HG03575 (cell line): ENCODE results near the gene OPRM1.
"Not testable (repeated sequence)": the region's sequence is repeated elsewhere in the genome, so short reads cannot be mapped to it uniquely, and the experiment has no call there.

ENCODE experiments used
- ATAC-seq: cut with Tn5 transposase; IDR thresholded peaks from one replicate; pipeline ENCODE4 v1.9.1; 2021; ENCODE audit not compliant: unreplicated experiment, insufficient number of reproducible peaks, low FRiP score; ENCODE audit errors: extremely low read depth

The OPRM1 gene

DNA sequence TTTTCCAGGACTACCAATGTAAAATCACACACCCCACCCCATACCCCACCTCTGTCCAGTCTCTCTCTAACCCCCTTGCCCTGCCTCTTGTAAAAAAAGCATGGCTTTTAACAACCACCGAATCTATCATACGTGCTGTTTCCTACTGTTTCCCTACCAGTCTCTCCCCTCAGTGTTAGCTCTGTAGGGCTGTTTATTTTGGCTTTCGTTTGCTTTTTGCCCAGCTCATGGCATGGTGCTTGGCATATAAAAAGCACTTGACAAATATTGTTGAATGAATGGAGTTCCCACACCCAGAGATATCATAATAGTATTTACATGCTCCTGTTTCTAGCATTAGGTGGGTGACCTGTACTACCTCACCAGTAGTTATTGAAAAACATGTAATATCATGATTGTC is 148.2 kb downstream of the OPRM1 start:
- no peak for ATAC-seq

DNA sequence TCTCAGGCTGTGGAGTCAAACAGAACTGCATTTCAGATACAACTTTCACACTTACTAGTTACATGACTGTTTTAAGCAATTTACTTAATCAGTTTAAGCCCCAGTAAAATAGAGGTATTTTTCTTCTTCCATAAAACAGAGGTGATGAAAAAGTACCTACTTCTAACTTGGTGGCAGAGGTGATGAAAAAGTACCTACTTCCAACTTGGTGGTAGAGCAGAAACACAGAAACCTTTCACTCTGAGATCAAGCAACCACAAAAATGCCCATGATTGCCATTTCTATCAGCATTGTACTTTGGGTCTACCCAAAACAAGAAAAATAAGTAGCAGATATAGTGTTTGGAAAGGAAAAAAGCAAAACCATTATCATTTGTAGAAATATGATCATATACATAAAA is 148.7 kb downstream of the OPRM1 start:
- ATAC-seq, result no peak

- ATAC-seq, result no peak
Observed at GRCh38 chr6:154196333-154196885, 157.4 kb downstream of the OPRM1 start.

- no peak for ATAC-seq
Observed at GRCh38 chr6:154197196-154197860, 158.3 kb downstream of the OPRM1 start.

- not testable (repeated sequence) for ATAC-seq
Observed at GRCh38 chr6:154201688-154202087, 162.6 kb downstream of the OPRM1 start.

DNA sequence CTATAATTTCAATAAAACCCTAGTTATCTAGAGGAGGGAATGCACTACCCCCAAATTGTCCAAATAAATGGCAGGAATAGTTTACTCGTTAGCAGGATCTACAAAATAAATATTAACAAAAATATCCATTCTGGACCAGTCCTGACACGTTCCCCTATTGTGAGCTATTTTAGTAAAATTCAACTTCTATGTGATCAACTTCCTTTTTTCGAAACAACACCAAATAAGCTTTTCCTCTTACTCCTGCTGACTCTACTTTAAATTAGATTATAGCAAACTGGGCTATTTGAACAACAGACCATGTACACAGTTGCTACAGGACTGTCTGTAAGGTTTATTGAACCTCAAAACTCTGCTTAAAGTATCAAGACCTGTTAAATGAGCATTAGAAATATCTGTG is 163.3 kb downstream of the OPRM1 start:
- no peak for ATAC-seq

DNA sequence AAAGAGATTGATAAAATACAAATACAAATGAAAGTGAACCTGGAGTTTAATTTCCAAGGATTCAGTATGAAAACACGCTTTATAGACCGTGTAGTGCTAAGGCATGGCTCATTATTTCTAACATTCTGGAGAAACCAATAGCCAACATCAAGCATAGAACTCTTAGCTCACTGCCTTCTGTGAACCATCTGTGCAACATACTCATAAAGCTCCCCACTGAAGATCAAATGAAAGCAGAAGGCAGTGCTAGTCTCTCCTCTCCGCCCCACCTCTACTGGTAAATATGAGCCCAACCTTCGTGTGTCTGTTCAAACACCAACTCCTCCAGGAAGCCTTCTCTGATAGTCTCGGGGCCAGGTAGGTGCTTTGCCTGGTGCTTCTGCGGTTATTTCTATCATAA is 163.9 kb downstream of the OPRM1 start:
- ATAC-seq, result no peak

DNA sequence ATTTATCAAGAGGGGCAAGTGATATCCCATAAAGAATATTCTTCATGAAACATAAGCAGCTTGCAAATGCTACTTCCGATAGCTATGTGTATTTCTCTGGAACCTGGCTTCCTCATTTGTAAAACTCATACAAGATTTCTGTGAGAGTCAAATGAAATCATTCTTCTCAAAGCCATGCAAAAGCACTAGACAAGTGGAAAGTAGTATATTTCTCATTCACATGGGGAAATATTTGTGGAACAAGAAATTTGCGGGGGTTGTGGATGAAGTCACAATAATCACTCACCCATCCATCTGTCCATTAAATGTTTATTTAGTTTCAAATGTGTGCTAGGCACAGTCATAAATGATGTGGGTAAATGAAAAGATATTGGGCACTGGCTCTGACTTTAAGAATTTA is 167.1 kb downstream of the OPRM1 start:
- no peak for ATAC-seq

- ATAC-seq, result no peak
Observed at GRCh38 chr6:154206996-154207395, 168.0 kb downstream of the OPRM1 start.

DNA sequence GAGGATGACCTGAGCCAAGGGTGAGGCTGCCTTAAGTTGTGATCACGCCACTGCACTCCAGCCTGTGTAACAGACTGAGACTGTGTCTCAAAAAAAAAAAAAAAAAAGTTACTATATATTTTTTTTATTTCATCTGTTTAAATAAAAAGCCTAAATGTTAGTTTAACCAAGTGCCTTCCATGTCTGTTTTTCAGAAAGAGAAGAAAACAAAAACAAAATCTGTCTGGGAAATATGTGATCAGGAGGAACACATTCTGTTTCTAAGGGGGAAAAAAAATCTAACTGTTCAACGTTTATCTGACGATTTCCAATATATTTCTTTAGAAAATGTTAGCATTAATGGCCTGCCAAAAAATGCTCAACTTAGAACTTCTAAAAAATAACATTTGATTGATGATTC is 170.5 kb downstream of the OPRM1 start:
- no peak for ATAC-seq

DNA sequence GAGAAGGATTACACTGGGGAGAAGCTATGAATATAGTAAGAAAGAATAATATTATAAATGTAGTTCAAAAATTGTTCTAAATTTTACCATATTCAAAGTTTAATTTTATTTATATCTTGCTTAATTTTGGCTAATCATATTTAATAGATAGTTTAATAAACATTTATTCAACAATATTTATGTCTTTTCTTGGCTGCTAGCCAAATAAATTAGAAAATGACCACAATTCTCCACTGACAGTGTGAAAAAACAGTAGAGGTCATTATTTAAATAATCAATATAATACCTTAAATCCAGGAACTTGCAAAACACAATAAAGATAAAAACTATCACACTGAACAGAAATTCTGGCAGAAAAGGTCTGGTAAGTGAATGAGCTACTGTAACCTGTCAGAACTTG is 171.6 kb downstream of the OPRM1 start:
- no peak for ATAC-seq

DNA sequence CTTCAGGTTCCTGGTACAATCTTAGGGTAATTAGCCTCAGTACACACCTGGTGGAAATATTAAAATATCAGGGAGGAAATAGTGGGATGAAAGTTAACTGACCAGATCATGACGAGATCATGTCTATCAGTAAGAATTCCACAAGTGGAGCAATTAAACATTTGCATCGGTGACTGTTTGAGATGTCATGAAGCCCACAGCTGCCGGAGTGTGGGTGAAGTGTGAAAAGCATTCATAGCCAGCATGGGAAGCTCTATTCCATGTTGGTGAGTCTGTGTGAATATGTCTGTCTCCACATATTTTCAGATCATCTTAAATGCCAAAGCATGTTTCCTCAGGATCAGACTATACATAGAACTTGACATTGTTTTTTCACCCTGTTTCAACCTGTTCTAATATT is 174.7 kb downstream of the OPRM1 start:
- ATAC-seq, result no peak

GRCh38 chr6:154218301-154218700 is 179.3 kb downstream of the OPRM1 start:
- ATAC-seq, result no peak

DNA sequence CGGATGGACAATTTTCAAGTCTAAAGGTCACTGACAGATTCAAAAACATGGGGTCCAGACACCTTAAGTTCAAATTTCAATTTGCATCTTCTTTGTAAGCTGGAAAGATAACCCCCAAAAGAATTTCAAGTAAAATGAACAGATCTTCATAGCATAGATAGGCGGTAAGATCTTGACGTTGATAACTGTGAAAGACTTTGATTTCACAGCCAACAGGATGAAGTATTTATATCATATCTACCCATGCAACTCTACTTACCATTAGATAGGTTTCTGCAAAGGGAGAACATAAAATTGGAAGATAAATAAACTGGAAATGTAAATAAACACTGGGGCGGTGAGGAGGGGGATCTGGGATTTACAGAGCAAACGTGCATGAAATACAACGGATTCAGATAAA is 179.7 kb downstream of the OPRM1 start:
- no peak for ATAC-seq

DNA sequence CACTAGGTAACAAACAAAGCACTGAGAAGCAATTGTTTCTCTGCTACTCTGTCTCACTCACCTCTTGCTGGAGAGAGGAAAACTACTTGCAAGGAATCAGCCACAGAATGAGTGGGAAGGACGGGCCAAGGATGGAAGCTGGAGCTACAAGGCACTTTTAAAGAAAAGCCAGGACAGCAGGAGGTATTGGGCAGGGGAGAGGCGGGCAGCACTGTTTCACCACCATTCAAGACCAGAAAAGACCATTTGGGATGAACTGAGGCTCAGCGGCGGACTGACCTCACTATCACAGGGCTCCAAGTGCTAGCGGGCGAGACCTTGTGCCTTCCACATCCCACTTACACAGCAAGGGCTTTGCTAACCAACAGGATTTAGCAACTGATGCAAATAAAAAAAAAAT is 180.2 kb downstream of the OPRM1 start:
- ATAC-seq, result no peak

- ATAC-seq, result no peak
Observed at GRCh38 chr6:154222716-154223115, 183.7 kb downstream of the OPRM1 start.

DNA sequence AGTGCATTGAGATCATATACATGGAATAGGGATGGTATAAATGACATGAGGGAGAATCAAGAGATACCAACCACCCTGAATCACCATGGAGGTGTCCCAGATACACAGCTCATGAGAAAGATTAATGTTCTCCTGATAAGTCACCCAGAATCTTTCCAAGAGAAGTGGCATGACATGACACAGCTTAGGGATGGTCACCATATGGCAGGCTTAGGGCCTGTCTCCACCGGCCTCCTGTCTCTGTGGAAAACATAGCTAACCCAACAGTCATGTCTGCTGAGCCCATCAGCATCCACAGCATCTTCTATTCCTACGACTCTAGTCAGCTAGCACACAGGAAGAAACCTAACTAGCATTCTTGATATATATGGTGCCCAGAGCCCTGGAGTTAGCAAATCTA is 184.3 kb downstream of the OPRM1 start:
- ATAC-seq, result no peak

GRCh38 chr6:154226461-154226860 is 187.4 kb downstream of the OPRM1 start:
- no peak for ATAC-seq

GRCh38 chr6:154227862-154228520 is 189.0 kb downstream of the OPRM1 start:
- no peak for ATAC-seq

DNA sequence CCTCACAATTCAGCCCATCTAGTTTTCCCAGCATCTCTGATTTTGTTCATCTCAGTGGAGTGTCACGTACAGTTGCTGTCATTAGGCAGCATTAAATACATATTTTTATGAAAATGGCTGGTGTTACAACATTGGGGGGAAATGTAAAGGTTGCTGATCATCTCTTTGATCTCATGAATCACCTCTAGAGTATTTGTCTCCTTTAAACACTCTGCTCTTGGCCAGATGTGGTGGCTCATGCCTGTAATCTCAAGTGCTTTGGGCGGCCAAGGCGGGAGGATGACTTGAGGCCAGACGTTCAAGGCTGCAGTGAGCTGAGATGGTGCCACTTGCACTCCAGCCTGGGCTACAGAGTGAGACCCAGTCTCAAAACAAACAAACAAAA is 189.5 kb downstream of the OPRM1 start:
- no peak for ATAC-seq

DNA sequence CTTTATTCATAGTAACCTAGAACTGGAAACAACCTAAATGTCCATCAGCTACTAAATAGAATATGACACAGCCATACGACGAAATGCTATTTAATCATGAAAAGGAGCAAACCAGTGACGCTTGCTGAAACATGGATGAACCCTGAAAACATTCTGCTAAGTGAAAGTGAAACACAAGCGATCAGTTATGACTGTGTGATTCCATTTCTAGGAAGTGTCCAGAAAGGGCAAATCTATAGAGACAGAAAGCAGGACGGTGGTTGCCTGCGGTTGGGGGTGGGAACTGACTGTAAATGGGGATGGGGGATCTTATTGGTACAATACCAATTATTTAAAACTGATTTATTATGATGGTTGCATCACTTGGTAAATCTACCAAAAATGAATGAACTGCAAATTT is 190.7 kb downstream of the OPRM1 start:
- peak; percentile 40 for ATAC-seq
